Activated naive CD4-positive, alpha-beta T cell treated with Interleukin-2 at 50 U/mL for 16 hours (primary cell): ENCODE results near the gene KCNK7.
"Not testable (repeated sequence)": the region's sequence is repeated elsewhere in the genome, so short reads cannot be mapped to it uniquely, and the experiment has no call there.

Experiments used
- DNase-seq: peaks from one replicate; pipeline ENCODE4 v3.0.0-alpha.2; 2020

KCNK7 gene

DNA sequence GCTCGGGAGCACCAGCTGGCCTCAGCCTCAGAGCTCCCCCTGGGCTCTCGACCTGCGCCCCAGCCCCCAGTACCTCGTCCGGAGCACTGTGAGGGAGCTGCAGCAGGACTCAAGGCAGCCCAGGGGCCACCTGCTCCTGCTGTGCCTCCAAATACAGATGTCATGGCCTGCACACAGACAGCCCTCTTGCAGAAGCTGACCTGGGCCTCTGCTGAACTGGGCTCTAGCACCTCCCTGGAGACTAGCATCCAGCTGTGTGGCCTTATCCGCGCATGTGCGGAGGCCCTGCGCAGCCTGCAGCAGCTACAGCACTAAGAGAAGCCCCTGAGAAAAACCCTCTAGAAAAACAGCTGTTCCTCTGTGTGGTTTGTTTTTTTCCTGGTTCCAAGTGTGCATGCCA is 24.2 kb downstream of the KCNK7 start:
- DNase-seq, result no peak

DNA sequence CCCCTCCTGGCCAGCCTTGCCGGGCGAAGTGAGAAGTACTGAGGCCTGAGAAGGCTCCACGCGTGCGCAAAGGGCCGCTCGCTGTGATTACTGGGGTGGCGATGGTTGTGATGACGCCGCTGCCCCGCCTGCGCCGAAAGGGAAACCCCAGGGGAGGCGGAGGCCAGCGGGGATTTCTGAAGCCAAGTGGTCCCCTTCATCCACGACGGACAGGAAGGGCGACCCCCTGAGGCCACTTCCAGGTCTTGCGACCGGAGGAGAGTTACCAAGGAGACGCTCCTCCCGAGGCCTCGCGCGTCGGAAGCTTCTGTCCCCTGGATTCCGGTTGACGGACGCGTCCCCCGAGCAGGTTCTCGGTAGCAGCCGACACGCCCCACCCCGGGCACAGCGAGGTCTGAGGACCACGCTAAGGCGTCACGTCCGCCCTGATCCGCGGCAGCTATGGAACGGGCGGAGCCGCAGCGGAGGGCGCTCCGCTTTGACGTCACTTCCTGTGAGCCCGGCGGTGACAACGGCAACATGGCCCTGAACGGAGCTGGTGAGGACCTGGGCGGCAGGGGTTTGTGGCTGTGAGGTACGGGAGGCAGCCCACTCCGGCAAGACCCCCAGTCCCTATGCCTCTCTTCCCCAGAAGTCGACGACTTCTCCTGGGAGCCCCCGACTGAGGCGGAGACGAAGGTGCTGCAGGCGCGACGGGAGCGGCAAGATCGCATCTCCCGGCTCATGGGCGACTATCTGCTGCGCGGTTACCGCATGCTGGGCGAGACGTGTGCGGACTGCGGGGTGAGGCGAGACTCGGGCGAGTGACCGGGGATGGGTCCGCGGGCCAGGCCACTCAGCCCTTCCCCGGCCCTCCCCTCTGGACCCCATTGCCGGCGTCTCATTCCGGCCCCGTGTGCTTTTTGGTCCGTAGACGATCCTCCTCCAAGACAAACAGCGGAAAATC is 25.4 kb downstream of the KCNK7 start, which contains the start of gene ZNRD2:
Gene ZNRD2 (plus strand): TSS at position 505 of the 946 bp plus-strand sequence. CDS start 15 bp downstream, at position 520.
- DNase-seq, result peak; percentile 99

DNA sequence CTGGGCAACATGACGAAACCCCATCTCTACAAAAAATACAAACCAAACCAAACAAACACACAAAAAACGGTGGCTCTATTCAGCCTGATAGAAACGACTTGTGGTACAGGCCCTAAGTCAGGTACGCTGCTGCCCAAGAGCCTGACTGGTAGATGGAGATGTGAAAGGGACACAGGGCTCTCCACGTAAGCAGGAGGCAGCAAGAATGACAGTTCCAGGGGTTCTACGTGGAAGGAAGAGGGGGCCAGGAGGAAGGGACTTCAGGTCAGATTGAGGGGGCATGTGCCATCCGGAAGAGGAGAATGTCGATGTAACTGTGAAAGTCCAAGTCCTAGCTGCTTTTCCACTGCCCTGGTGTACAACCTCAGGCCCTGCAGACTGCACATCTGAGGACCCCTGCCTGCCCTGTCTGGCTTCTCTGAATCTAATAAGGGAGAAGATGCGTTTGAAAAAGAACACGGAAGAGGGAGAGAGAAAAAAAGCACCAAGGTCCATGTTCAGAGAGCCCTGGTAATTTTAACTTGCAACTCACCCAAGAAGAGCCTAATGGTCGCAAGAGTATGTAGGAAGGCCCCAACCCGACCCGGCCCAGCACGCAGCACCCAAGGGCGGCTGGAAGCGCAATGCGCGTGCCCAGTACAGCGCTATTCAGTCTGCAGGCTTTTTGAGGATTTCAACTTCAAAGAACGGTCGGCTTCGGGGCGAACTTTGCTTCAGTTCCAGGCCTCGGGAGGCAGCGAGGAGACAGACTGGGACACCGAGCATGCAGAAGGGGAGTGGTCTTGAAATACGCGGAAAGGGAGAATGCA is 26.2 kb downstream of the KCNK7 start:
- DNase-seq, result no peak

DNA sequence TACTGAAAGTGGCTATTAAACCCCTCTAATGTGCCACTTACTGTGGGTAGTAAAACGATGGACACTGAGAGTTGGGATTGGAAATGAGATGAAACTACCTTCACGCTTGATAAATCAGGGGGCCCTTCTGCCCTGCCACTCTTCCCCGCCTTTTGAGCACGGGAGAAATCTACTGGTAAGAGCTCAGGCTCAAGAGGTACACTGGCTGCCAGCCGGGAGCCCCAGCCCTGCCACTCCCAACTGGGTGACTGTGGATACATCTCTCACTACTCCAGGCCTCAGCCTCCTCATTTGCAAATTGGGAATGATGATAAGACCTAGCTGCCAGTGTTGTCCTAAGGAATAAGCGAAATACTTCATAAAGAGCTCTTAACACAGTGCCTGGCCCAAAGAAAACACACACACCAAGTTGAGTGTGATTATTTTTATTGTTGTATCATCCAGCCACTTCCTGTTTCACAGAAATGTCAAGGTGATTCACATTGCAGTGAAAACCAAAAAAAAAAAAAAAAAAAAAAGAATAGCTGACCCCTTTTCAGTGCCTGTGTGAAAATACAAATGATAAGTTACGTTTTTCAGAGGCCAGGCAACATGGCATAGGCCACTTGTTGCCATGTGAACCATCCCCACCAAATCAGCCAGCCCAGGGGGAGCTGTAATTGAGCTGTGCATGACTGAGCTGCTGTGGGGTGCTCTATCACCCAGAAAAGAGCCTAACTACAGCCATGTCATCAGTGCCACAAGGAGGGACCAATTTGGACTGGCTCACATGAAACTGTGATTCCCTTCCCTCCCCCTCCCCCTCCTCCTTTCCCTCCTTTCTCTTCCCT is 29.8 kb downstream of the KCNK7 start:
- peak; percentile 35 for DNase-seq

DNA sequence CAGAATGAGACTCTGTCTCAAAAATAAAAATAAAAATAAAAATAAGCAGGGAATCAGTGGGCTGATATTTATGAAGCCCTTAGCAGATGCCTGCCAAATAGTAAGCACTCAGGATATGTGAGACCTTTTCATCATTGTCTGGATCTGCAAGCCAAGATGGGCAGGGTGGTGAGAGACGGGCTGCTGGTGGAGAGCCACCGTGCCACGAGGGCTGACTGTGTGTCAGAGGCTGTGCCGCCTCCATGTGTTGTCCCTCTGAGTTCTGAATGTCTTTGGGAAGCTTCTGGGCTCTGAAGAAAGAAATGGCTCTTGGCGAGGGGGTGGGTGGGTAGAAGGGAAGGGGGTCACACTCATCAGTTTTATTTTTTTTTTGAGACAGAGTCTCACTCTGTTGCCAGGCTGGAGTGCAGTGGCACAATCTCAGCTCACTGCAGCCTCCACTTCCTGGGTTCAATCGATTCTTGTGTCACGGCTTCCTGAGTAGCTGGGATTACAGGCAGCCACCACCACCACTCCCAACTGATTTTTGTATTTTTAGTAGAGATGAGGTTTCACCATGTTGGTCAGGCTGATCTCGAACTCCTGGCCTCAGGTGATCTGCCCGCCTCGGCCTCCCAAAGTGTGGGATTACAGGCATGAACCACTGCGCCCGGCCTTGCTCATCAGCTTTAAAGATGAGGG is 30.6 kb downstream of the KCNK7 start:
- DNase-seq, result not testable (repeated sequence)

DNA sequence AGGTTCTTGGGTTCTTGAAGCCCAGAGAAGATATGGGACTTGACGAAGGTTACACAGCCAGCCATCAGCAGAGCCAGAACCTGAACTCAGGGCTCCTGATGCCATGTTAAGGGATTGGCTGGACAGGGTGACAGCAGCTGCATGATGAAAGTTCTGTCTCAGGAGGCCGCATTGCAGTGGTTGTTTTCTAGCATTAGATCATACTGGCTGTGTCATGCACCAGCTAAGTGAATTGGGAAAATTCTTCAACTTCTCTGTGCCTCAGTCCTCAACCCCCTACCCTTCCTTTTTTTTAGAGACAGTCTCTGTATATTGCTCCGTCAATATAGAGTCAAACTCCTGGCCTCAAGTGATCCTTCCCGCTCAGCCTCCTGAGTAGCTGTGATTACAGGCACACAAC is 32.0 kb downstream of the KCNK7 start:
- no peak for DNase-seq

DNA sequence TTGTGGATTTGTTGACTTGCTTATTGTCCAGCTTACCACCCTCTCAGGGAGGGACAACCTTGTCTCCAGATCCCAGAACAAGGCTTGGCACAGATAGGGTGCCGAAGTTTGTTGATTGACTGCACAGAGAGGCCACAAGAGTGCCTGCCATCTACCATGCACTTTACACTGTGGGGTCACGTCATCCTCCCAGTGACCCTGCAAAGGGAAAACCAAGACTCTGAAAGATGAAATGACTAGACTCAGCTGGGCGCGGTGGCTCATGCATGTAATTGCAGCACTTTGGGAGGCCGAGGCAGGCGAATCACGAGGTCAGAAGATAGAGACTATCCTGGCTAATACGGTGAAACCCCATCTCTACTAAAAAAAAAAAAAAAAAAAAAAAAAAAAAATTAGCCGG is 32.8 kb downstream of the KCNK7 start:
- DNase-seq, result no peak

DNA sequence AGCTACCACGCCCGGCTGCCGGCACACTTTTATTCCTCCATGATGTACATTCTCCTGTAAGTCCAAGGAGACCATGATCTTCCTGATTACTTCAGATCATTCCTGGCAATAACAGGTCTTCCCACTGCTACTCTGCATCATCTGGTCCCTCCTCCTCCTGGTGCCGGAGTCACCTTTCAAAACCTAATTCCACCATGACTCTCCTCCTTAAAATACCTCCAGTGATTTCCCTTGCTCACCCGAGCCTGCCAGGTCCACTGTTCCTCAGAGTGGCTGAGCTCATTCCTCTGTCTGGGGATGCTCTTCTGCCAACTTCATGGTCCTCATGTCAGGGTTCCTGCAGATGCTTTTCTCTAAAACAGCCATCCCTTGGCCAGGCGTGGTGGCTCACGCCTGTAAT is 33.6 kb downstream of the KCNK7 start:
- no peak for DNase-seq

DNA sequence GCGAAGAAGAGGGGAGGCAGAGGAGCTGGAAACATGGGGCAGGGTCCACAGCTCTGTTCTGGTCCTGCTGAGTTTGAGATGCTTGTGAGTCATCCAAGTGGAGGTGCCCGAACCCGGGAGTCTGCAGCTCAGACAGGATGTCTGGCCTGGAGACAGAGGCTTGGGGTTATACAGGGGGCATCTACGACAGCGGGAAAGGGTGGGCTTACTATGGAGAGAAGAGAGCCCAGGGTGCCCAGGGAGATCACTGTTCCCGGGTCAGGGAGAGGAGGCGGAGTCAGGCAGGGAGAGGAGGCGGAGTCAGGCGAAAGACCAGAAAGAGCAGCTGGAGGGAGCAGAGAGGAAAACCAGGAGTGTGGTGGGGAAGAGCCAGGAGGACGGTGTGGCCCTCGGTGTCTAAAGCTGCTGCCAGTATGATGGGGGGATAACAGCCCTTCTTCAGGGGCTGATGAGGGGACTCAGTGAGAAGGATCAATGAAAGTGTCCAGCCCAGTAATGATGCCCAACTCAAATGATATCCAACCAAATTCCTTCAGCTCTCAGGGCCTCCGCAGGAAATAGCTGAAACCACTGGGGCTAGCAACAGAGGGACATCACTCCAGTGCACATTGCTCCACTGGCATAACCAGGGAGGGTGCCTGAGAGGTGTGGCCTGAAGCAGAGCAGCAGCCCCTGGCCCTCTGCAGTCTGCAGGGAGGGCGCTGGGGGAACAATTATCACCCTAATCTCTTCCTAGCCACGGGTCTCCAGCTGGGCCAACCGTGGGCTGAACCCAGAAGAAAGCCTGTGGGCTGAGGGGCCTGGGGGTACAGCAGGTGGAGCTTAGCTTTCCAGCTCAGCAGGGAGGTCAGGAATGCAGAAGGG is 34.8 kb downstream of the KCNK7 start:
- no peak for DNase-seq

DNA sequence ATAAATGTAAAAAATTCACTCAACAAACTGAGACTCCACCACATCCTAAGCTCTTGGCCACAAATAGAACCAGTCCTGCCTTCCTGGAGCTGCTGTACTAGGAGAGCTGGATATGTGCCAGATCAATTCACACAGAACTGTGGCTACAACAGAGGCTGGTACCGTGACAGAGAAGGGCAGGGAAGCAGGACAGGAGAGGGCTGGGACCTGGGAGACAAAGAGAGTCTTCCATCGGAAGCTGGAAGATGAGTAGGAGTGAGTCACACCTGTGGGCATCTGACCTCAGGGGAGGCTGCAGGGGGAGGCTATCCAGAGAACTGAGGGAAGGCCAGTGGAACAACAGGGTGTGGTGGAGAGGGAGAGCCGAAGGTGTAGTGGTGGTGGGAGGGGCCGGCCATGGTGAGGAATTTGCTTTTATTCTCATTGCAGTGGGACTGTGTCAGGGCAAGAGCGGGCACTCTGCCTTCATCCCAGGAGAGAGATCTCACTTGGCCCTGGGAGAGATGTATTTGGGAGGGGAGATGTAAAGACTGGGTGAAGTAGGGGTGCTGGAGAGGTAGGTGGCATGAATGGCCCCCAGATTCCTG is 35.6 kb downstream of the KCNK7 start:
- no peak for DNase-seq

DNA sequence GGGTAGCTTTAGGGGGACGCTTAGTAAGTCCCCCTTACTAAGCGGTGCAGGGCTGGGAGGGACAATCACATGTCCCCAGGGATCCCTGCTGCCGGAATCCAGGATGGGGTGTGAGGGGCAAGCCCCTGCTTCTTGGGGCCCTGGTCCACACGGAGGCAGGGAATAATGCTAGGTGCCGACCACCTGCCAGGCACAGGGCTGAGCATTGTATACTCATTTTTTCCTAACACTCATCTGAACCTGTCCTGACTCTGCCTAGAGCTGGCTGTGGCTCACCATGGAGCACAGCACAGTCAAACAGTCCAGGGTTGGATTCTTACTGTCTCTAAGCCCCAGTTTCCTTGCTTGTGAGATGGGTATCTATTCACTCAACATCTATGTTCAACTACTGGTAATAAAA is 36.1 kb downstream of the KCNK7 start:
- peak; percentile 36 for DNase-seq

DNA sequence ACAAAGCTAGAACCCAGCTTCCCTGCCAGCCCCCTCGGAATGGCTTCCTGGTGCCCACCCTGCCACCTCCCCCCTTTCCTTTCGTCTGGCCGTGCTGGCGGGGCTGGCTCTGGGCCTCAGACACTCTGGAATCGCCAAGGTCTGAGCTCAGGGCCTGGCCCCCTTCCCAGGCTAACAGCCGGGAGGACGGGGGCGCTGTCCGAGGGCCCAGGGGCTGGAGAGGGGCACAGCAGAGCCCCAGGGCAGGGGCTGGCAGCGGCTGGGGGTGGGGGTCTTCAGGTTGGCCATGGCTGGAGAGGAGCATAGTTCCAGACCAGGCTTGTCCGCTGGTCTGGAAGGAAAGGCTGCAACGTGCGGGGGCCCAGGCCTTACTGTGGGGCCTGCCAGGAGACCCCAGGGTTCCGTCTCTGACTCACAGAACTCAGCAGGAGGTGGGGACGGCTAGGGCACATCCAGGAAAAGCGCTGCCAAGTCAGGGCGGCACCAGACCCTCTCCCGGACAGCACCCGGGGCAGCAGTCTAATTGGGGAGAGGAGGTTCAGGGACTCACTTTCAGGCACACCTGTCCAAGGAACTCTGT is 36.6 kb downstream of the KCNK7 start:
- DNase-seq, result no peak

DNA sequence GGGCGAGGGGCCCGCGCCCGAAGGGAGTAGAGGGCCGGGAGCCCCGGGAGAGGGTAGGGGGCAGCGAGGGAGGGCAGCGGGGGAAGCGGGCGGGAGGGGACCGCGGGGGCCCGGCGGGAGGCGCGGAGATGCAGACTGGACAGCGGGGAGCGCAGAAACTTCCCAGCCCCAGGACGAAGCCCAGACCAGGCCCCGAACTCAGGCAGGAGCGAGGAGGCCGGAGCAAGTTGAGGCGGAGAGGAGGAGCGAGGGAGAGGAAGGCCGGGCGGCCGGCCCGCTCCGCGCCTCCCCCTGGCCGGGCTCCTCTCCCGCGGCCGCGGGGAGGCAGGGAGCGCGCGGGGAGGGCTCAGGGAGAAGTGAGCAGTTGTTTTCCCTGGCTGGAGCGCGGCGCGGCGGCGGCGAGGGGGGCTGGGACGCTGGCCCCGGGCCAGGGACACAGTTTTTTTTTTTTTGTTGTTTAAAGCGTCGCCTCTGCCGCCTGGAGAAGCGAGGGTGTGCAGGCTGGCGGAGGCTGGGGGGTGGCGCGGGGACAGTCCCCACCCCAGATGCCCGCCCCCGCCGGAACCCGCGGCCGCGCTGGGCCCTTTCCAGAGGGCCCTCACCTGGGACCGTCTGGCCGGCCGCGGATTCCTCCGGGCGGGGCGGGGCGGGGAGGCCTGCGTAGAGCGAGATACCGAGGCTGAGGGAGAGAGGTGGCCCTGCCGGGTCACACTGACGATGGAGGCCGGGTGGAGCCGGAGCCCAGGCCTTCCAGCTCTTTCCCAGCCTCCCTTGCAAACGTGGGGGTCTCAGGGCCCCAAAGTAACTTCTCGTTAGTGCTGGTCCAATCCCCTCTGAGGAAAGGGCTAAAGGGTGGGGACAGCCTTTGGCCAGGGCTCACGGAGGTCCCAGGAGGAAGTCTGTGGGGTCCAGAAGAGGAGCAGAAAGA is 37.3 kb downstream of the KCNK7 start, which contains the start of gene LTBP3:
Gene LTBP3 (minus strand): TSS at position 358 of the 928 bp plus-strand sequence. CDS start 400 bp downstream, outside the sequence.
- DNase-seq, result peak; percentile 45

DNA sequence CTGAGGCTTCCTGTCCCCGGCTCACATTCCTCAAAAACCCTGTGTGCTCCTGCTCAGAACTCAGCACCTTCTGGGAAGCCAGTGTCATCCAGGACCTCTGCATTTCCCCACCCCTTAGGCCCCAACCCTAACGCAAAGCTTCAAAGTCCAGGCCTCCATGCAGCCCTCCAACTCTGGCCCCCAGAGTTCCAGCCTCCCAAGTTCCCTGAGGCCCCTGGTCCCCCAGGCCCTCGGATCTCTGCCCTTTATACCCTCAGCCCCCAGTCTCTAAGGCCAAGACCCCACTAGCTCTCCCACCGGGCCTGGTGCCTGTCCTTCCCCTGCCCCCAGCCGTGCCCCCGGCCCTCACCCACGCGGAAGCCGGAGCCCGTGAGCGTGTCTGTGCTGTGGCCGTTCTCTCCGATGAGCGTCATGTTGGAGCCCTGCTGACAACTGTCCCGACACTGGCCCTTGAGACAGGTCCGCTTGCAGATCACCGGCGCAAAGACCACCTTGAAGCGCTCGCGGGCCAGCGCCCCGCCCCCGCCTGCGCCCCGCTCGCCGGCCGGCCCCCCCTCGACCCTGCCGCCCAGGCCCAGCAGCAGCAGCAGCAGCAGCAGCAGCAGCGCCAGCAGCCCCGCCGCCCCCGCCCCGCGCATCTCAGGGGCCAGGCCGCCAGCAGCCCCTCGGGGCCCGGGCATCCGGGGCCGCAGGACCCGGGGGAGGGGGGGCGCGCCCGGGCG is 38.2 kb downstream of the KCNK7 start:
- DNase-seq, result peak; percentile 33

DNA sequence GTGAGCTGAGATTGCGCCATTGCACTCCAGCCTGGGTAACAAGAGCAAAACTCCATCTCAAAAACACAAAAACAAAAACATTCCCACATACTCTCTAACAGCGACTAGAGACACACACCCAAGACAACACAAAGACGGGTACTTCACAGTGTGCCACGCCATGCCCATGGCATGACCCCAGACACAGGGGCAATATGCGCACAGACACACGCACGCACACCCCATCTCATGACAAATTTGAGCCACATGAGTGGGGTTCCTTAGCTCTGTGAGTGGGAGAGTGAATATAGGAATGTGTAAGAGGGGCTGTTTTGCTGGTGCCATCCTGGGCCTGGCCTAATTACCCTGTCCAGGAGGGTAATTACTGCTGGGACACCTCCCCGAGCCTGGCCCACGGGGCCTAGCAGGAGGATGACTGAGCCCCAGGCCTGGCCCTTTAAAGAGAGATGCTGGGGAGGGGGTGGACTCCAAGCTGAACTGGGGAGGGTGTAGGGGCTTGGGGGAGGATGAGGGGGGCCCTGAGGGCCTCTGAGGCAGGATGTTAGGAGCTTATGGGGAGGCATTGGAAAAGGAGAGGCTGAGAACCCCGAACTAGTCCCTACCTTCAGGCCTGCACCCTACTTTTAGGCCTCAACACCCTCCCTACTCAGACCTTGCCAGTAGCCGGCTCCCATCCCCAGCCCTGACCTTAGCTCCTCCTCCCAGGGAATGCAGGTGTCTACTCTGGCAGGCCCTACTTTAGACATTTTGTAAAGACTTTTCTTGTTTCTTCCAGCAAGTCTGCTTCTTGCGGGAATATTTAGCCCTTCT is 38.9 kb downstream of the KCNK7 start:
- no peak for DNase-seq

DNA sequence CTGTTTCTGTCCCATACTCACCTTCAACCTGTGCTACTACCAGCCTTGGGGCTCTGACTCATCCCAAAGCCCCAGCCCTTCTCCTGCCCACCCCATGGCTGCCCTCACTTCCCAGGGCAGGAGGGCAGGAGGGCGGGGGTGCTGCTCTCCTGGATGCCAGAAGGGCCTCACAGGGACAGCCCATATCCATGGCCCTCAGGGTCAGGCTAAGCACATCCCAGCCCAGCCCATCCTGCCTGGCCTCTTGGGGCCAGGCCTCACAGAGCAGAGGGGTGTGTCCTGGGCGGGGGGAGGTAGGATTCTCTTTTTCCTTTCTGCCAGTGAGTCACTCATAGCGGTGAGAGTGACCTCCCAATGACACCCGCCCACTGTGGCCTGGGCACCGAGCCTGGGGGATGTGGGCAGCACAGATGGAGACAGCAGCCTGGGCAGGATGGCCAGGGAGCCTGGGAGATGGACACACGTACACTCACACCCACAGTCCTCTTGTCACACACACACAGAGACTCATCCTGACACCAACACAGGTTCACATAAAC is 39.8 kb downstream of the KCNK7 start:
- peak; percentile 41 for DNase-seq

DNA sequence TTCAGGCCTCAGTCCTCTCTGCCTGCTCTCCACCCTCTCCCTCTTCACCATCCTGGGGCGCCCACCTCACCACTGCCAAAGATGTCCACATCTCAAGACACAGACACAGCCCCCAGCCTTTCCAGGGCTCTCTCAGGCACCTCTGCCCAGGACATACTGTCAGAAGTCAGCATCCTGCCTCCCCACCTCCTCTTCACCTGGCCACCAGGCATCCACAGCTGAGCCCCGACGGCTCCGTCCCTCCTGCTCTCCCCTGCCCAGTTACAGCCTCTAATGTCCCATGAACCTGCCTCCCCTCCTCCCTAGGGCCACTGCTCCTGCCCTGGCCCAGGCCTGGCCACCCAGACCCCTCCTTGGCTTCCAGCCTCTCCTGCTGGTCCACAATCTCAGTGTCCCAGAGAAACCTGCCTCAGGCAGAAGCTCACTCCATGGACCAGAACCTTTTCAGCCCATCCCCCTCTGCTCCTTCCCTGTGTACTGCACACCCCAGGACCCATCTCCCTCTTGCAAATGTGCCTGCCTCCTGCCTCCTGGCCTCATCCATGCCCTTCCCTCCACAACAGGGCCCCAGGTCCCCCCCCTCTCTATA is 40.7 kb downstream of the KCNK7 start:
- DNase-seq, result no peak
